HepG2 (cell line): ENCODE results near the gene HPS4.

Experiments used
- CTCF ChIP-seq: sonication (generic); formaldehyde crosslinking; IDR thresholded peaks from 2 replicates; pipeline ENCODE4 v1.5.0; 2020; ENCODE audit warnings: mild to moderate bottlenecking, missing genetic modification reagents, moderate library complexity
- ETS1 ChIP-seq: sonication (generic); formaldehyde crosslinking; IDR thresholded peaks from 2 replicates; pipeline ENCODE4 v1.4.0; 2020; ENCODE audit warnings: missing genetic modification reagents
- ZBTB38 ChIP-seq: sonication (generic); formaldehyde crosslinking; IDR thresholded peaks from 2 replicates; pipeline ENCODE4 v1.5.1; 2020; ENCODE audit warnings: mild to moderate bottlenecking, missing genetic modification reagents
- ZNF142 ChIP-seq: sonication (generic); formaldehyde crosslinking; IDR thresholded peaks from 2 replicates; pipeline ENCODE4 v1.4.0; 2020; ENCODE audit warnings: missing genetic modification reagents
- ZNF253 ChIP-seq: sonication (generic); formaldehyde crosslinking; IDR thresholded peaks from 2 replicates; pipeline ENCODE4 v1.8.0; 2022; ENCODE audit warnings: mild to moderate bottlenecking, missing genetic modification reagents, borderline replicate concordance
- ZNF589 ChIP-seq: sonication (generic); formaldehyde crosslinking; conservative IDR thresholded peaks from 2 replicates; pipeline ENCODE4 v1.8.0; 2022; ENCODE audit warnings: mild to moderate bottlenecking, moderate library complexity, missing genetic modification reagents

- no peak for TF ChIP-seq CTCF
- no peak for TF ChIP-seq ZNF253 (CRISPR knock-in tag)
- no peak for TF ChIP-seq ZBTB38 (CRISPR knock-in tag)
- no peak for TF ChIP-seq ZNF142 (CRISPR knock-in tag)
- TF ChIP-seq ZNF589 (CRISPR knock-in tag), result no peak
- no peak for TF ChIP-seq ETS1
Measured at GRCh38 chr22:26527574-26528465, 44.2 kb upstream of the HPS4 start.
